Natural killer cell treated with Interleukin-12 subunit alpha and Interleukin-12 subunit beta and Interleukin-15 and Interleukin-18, amount 100 ng/mL, for 72 hours (primary cell): ENCODE data around the gene PCAT6. TPM values are rescaled to one million over a fixed set of nuclear protein-coding genes. Genes with fewer than 3 reads are reported as not detected.

ENCODE experiments used
- ATAC-seq, 2 donors: fragments of 150-1000 bp; cut with Tn5 transposase in 1 of 2; sonication (Bioruptor Pico), chemical (Tn5 transposase) in 1 of 2; 2 replicates each; pipeline ENCODE4 v1.10.0; 2021
- DNase-seq: peaks from one replicate; pipeline ENCODE4 v3.0.0; 2022; ENCODE audit warnings: low spot score
- H3K27ac Mint-ChIP-seq, 2 donors: 1 replicate in 1 of 2; 2 replicates in 1 of 2; pipeline ENCODE4 v1.8.0; 2022; ENCODE audit warnings: mixed read lengths in 2 of 2, mild to moderate bottlenecking in 1 of 2, moderate library complexity in 1 of 2
- H3K27me3 Mint-ChIP-seq, 2 donors: 1 replicate in 1 of 2; 2 replicates in 1 of 2; pipeline ENCODE4 v1.8.0; 2022; ENCODE audit warnings: mixed read lengths in 2 of 2
- H3K36me3 Mint-ChIP-seq: one replicate; pipeline ENCODE4 v1.8.0; 2022; ENCODE audit warnings: mixed read lengths
- H3K4me1 Mint-ChIP-seq, 2 donors: 1 replicate in 1 of 2; 2 replicates in 1 of 2; pipeline ENCODE4 v1.8.0; 2022; ENCODE audit warnings: low read depth in 2 of 2, mixed read lengths in 2 of 2, mild to moderate bottlenecking in 1 of 2
- H3K4me3 Mint-ChIP-seq: one replicate; pipeline ENCODE4 v1.8.0; 2022; ENCODE audit warnings: mixed read lengths
- H3K9me3 Mint-ChIP-seq: 2 replicates; pipeline ENCODE4 v1.8.0; 2022; ENCODE audit warnings: mixed read lengths
- total RNA-seq, 2 donors: library from RNA; stranded (reverse); gene quantifications; one replicate each; pipeline ENCODE4 v1.2.3, GENCODE V29; 2022

Gene PCAT6
- total RNA-seq, 2 donors from 2014 or later, result 1.0 to 1.4 TPM

DNA sequence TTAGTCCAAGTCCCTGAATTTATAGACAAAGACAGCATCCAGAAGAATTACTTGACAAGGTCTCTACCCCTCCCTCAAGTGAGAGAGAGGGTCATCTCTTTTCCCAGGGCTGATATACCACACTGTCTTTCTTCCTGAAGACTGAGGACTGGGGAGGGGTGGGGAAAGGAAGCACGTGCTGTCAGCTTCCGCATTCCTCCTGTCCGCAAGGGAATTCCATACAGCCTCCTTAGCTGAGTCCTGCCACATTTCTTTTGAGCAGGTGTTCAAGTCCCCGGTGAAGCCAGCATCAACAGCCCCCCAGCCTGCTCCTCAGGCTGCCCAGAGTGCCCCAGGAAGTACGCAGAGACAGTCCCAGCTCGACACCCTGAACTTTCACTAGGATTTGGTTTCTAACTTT is 34.2 kb downstream of the PCAT6 start:
- DNase-seq (no peak), ATAC-seq (no peak)
- no peaks in the 10 kb centered on the region for H3K36me3 Mint-ChIP-seq
- H3K27ac Mint-ChIP-seq, result no peak overlapping the region
- H3K4me1 Mint-ChIP-seq, result peaks cover 10 to 24% of the 10 kb centered on the region in 2 donors
- no peaks in the 10 kb centered on the region for H3K9me3 Mint-ChIP-seq
- H3K27me3 Mint-ChIP-seq, result no peaks in the 10 kb centered on the region
- no peak overlapping the region for H3K4me3 Mint-ChIP-seq

- Mint-ChIP-seq H3K27ac (no peak overlapping the region), H3K4me1 (peaks cover 10 to 15% of the 10 kb centered on the region in 2 donors), H3K36me3 (no peaks in the 10 kb centered on the region), H3K27me3 (no peaks in the 10 kb centered on the region), H3K4me3 (no peak overlapping the region), H3K9me3 (no peaks in the 10 kb centered on the region)
- no peak for ATAC-seq
- no peak for DNase-seq
These were observed 37.4 kb downstream of the PCAT6 start for GRCh38 chr1:202848191-202848542.

- Mint-ChIP-seq H3K9me3 (no peaks in the 10 kb centered on the region), H3K27me3 (no peaks in the 10 kb centered on the region), H3K27ac (no peak overlapping the region), H3K4me1 (peaks cover 6 to 10% of the 10 kb centered on the region in 2 donors), H3K36me3 (no peaks in the 10 kb centered on the region), H3K4me3 (no peak overlapping the region)
- ATAC-seq (no peak), DNase-seq (no peak)
These were observed 40.0 kb downstream of the PCAT6 start for GRCh38 chr1:202850593-202851362.

DNA sequence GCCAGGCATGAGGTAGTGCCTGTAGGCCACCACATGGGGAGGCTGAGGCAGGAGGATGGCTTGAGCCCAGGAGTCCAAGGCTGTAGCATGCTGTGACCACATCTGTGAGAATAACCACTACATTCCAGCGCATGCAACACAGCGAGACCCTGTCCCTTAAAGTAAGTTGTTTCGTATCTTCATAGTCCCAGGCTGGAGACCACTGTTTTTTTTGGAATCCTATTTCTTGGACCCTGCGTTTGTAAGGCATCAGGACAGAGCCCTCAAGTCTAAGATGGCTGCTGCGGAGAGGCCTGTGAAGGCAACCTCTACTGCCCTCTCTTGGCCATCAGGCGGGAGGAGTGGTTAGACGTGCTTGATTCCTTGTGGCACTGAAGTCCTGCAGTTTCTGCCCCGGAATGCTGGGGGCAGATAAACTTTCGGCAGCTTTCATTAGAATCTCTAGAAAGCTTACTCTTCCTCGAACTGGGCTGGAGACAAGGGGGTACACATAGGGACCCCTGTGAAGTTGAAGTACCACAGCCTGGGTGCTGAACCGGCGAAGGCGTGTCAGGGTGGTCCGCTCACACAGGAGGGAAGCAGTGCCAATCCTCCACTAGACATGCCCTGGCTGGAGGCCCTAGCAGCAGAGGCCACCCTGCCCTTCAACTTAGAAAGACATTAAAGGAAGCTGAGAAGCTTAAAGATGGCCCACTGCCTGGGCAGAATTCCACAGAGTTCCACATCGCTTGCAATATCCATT is 41.6 kb downstream of the PCAT6 start:
- Mint-ChIP-seq H3K36me3 (no peaks in the 10 kb centered on the region), H3K9me3 (no peaks in the 10 kb centered on the region), H3K4me1 (peaks cover 4 to 5% of the 10 kb centered on the region in 2 donors), H3K27ac (no peak overlapping the region), H3K27me3 (no peaks in the 10 kb centered on the region), H3K4me3 (no peak overlapping the region)
- DNase-seq (peak; percentile 65), ATAC-seq (peak; percentile 77 to 87)

DNA sequence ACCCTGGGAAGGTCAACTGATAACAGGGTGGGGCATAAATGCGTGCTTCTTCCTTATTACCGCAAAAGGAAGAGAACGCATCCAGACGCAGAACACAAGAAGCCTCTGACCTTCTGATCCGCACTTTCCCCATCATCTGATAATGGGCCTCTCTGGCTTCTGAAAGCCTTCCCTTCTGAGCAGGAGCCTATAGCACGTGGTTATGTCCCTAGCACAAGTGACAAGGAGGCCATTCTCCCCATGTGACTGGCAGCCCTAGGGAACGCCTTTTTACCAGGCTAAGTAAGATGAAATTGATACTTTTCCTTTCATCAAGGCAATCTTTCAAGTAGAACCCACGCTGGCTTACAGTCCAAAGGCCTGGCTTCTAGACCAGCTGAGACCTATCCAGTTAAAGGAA is 44.0 kb downstream of the PCAT6 start:
- Mint-ChIP-seq H3K36me3 (no peaks in the 10 kb centered on the region), H3K9me3 (no peaks in the 10 kb centered on the region), H3K4me3 (no peak overlapping the region), H3K27ac (no peak overlapping the region), H3K27me3 (no peaks in the 10 kb centered on the region), H3K4me1 (peaks cover 0 to 5% of the 10 kb centered on the region in 2 donors)
- DNase-seq (no peak), ATAC-seq (no peak)

- DNase-seq, result no peak
- no peak overlapping the region for H3K4me3 Mint-ChIP-seq
- no peak overlapping the region for H3K27ac Mint-ChIP-seq
- peaks cover 0 to 12% of the 10 kb centered on the region in 2 donors for H3K4me1 Mint-ChIP-seq
- H3K36me3 Mint-ChIP-seq, result no peaks in the 10 kb centered on the region
- ATAC-seq, result no peak
- no peaks in the 10 kb centered on the region for H3K27me3 Mint-ChIP-seq
- no peaks in the 10 kb centered on the region for H3K9me3 Mint-ChIP-seq
These were observed 45.3 kb downstream of the PCAT6 start for GRCh38 chr1:202856014-202856413.

GRCh38 chr1:202857136-202857610 is 46.4 kb downstream of the PCAT6 start:
- DNase-seq (no peak), ATAC-seq (no peak)
- Mint-ChIP-seq H3K4me1 (peaks cover 7 to 21% of the 10 kb centered on the region in 2 donors), H3K36me3 (no peaks in the 10 kb centered on the region), H3K9me3 (no peaks in the 10 kb centered on the region), H3K4me3 (no peak overlapping the region), H3K27me3 (peaks cover 6 to 7% of the 10 kb centered on the region in 2 donors), H3K27ac (no peak overlapping the region)

DNA sequence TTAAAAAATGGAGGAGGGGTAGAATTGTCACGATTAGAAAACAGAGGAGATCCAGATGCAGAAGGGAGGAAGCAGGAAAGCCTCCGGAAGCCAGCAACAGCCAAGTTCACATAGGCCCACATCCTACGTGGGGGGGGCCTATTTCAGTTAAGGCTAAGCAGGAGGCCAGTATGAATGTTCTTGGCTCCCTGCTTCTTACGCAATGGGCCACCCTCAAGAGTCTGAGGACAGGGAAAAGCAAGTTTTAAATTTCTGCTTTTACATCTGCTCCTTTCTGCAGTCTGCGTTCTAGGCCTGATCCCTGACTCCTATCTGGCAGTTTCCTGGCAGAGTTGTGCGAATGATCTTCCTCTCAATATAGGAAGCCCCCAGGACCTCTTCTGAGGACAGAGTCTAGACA is 47.6 kb downstream of the PCAT6 start:
- DNase-seq (no peak), ATAC-seq (no peak)
- no peak overlapping the region for H3K27ac Mint-ChIP-seq
- peaks cover 9% of the 10 kb centered on the region in 2 donors for H3K27me3 Mint-ChIP-seq
- H3K36me3 Mint-ChIP-seq, result no peaks in the 10 kb centered on the region
- H3K9me3 Mint-ChIP-seq, result no peaks in the 10 kb centered on the region
- peaks cover 7 to 22% of the 10 kb centered on the region in 2 donors for H3K4me1 Mint-ChIP-seq
- no peak overlapping the region for H3K4me3 Mint-ChIP-seq

GRCh38 chr1:202858789-202859414 is 48.1 kb downstream of the PCAT6 start:
- DNase-seq (no peak), ATAC-seq (no peak)
- Mint-ChIP-seq H3K4me3 (no peak overlapping the region), H3K27me3 (peaks cover 9 to 12% of the 10 kb centered on the region in 2 donors), H3K36me3 (no peaks in the 10 kb centered on the region), H3K27ac (no peak overlapping the region), H3K9me3 (no peaks in the 10 kb centered on the region), H3K4me1 (peaks cover 7 to 22% of the 10 kb centered on the region in 2 donors)

DNA sequence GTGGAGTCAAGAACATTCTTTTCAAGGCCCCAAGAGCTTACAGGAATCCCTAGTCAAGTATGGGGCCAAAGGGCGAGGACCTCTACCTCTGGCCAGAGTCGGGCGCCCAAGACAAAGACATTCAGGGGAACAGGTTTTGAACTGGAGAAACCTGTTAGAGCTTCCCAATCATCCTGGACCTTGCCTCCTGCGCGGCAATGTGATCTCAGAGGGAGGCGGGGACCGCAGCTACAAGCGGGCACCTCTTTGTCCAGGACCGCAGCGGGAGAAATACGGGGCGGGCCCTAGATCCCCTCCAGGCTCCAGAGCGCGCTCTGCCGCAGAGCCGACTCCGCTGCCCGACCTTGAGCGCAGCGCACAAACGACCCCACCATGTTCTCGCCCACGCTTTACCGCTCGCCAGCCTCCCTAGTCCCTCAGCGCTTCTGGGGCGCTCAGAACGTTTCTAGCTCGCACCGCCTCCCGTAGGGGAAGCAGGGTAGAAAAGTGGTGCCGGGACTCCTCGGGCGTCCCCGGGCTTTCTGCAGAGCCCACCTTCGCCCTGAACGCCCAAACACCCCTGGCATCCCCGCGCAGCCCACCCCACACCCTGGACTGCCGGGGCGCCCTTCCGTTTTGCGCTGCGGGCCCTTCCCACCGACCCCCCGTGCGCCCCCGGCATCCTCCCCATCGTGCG is 50.1 kb downstream of the PCAT6 start:
- Mint-ChIP-seq H3K27ac (peak overlapping the region in 1 of 2 donors; percentile 28), H3K4me3 (peak overlapping the region; percentile 92), H3K4me1 (peaks cover 7 to 22% of the 10 kb centered on the region in 2 donors), H3K36me3 (no peaks in the 10 kb centered on the region), H3K27me3 (peaks cover 19 to 22% of the 10 kb centered on the region in 2 donors), H3K9me3 (no peaks in the 10 kb centered on the region)
- ATAC-seq (peak; percentile 49 to 55), DNase-seq (no peak)

Other genes with a start within 250 kb of the PCAT6 start
- not detected for gene SYT2, start 100.5 kb upstream of the PCAT6 start, total RNA-seq
- gene KDM5B, start 2.5 kb upstream of the PCAT6 start, total RNA-seq, result 100 to 1,000 TPM in 1 of 2 donors, 10 to 100 TPM in 1; 92.2 to 150 TPM
- gene RABIF, start 78.2 kb downstream of the PCAT6 start, total RNA-seq, result 10 to 100 TPM; 16.1 to 18.5 TPM
- gene KLHL12, start 116.3 kb downstream of the PCAT6 start, total RNA-seq, result 10 to 100 TPM; 25.1 to 43.1 TPM
- gene ADIPOR1, start 147.4 kb downstream of the PCAT6 start, total RNA-seq, result 10 to 100 TPM; 83.3 to 92.5 TPM
- gene CYB5R1, start 156.3 kb downstream of the PCAT6 start, total RNA-seq, result 10 to 100 TPM; 26.3 to 35.6 TPM
- gene TMEM183A, start 196.4 kb downstream of the PCAT6 start, total RNA-seq, result 10 to 100 TPM; 65.1 to 93.0 TPM
- gene PPFIA4, start 215.5 kb downstream of the PCAT6 start, total RNA-seq, result 10 to 100 TPM; 19.6 to 44.7 TPM